DMS153 treated with DMSO at 0.1 percent for 48 hours (cell line): Measurements from ENCODE around the gene AP5Z1.
"Not testable (repeated sequence)": the region's sequence is repeated elsewhere in the genome, so short reads cannot be mapped to it uniquely, and the experiment has no call there.

Experiments used
- DNase-seq: peaks from one replicate; lab custom pipeline; 2025; ENCODE audit not compliant: unreplicated experiment; lab: John Stamatoyannopoulos, UW

The AP5Z1 gene

GRCh38 chr7:4787947-4788626 lies 12.7 kb downstream of the AP5Z1 start:
- no peak for DNase-seq

DNA sequence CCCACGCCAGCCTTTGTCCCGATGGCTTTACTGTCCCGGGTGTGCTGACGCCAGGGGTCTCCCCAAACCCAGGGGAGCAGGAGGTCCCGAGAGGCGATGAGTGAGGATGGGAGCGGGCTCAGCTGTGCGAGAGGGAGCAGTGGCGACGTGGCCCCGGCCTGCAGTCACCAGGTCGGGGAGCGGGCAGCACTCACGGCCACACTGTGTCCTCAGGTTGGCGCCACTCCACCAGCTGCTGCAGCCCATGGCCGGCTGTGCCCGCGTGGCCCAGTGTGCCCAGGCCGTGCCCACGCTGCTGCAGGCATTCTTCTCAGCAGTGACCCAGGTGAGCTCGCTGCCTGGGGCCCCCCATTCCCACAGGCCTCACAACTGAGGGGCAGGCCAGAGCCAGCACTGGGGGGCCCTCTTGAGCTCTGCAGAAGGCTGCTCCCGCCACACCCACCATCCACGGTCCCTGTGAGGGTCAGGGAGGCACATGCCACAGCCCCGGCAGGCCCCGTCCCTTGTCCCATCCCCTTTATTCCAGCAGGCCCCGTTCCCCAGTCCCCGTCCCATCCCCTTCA lies 13.3 kb downstream of the AP5Z1 start:
- no peak for DNase-seq

DNA sequence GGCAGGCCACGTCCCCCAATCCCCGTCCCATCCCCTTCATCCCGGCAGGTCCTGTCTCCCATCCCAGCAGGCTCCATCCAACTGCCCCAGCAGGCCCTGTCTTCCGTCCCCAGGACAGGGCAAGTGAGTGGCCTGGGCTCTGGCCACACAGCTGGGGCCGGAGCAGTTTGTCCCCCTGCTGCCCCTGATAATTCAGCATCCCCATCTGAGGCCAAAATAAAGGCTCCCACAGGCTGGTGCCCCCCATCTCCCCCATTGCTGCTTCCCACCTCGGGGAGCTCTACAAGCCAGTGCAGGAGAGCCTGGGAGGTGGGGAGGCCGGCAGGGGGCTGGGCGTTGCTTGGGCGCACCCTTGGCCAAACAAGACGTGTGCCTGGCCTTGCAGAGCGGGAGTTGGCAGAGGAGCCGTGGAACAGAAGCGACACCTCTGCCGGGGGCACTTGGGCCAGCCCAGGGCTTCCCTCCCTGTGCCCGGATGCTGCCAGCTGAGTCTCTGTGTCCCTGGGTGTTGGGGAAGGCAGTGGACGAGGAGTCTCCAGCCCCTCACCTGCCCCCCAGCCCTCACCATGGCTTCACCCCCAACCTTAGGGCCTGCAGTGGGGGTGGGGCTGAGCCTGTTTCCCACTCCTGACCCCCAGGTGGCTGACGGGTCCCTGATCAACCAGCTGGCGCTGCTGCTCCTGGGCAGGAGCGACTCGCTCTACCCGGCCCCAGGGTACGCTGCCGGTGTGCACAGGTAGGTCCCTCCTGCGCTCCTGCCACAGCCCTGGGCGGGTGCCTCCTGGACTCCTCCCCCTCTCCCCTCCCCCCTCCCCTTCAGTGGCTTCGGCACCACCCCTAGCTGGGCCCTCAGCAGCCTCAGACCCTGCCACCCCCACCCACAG lies 14.0 kb downstream of the AP5Z1 start:
- DNase-seq = no peak

- DNase-seq = no peak
Measured at GRCh38 chr7:4790078-4790465, 14.6 kb downstream of the AP5Z1 start.

GRCh38 chr7:4790516-4790991 lies 15.1 kb downstream of the AP5Z1 start:
- no peak for DNase-seq

GRCh38 chr7:4791101-4791737 lies 15.8 kb downstream of the AP5Z1 start:
- DNase-seq = no peak

DNA sequence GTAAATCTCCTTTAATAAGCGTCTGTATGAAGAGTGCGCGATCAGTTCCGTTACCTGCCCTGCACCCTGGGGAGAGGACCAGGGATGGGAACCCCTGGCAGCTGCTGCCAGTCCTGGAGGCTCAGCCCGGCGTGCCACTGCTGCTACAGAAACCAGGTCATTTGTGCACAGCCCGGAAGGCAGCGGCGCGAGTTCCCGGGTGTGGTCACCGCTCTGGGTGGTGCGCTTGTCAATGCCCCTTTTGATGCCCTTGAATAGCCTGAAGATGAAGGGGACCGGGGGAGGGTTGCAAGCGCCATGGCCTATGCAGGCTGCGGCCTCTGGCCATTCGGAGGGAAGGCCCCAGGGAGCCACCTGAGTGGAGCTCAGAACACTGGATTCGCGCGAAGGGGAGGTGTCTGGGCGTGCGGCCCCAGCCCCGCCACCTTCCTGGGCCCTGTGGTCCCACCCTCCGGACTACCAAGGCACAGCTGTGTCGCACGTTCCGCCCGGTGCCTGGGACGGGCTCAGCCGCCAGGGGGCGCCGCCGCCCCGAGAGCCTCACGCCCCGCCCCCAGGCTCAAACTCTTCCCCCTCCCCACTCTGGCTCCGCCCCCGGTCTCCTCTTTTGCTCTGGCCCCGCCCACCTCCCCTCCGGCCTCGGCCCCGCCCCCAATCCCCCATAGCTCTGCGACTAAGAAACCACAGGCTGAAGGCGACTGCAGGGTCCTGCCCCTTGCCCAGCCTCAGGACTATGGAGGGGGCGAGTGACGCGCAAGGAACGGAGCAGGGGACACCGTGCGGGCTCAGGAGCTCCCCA lies 16.5 kb downstream of the AP5Z1 start:
- no peak for DNase-seq

DNA sequence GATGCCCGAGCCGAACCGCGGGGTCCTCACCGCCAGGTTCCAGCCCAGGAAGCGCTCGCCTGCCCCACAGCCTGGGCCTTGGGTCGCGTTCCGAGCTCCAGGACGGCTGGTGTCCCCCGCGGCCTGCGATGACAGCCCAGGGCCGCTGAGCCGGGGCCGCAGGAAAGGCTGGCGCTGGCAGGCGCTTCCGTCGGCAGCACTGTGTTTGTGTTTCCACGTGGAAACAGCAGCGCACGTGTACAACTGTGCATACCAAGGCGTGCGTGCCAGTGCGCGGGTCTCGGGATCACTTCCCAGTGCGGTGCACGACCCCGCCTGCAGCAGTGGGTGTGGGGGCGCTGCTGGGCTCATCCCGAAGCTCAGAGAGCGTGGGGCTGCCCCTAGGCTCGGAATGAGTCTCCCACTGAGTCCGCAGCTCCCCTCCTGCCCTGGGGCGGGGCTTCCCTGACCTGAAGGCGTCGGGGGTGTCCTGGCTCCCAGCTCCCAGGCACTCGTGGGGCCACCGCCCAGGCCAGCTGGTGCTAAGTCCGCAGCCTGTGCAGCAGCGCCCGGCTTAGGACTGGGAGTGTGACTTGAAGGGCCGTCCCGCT lies 17.2 kb downstream of the AP5Z1 start:
- no peak for DNase-seq

GRCh38 chr7:4793385-4793993 lies 18.1 kb downstream of the AP5Z1 start:
- DNase-seq = not testable (repeated sequence)

DNA sequence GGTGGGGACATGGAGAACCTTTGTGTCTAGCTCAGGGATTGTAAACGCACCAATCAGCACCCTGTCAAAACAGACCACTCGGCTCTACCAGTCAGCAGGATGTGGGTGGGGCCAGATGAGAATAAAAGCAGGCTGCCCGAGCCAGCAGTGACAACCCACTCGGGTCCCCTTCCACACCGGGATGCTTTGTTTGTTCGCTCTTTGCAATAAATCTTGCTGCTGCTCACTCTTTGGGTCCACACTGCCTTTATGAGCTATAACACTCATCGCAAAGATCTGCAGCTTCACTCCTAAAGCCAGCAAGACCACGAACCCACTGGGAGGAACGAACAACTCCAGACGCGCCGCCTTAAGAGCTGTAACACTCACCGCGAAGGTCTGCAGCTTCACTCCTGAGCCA lies 18.7 kb downstream of the AP5Z1 start:
- not testable (repeated sequence) for DNase-seq

GRCh38 chr7:4794591-4795350 lies 19.3 kb downstream of the AP5Z1 start:
- DNase-seq = no peak

GRCh38 chr7:4796453-4796852 lies 21.0 kb downstream of the AP5Z1 start:
- DNase-seq = no peak

- peak; percentile 11 for DNase-seq
Measured at GRCh38 chr7:4797858-4798705, 22.7 kb downstream of the AP5Z1 start.

- no peak for DNase-seq
Measured at GRCh38 chr7:4798706-4799235, 23.3 kb downstream of the AP5Z1 start.

DNA sequence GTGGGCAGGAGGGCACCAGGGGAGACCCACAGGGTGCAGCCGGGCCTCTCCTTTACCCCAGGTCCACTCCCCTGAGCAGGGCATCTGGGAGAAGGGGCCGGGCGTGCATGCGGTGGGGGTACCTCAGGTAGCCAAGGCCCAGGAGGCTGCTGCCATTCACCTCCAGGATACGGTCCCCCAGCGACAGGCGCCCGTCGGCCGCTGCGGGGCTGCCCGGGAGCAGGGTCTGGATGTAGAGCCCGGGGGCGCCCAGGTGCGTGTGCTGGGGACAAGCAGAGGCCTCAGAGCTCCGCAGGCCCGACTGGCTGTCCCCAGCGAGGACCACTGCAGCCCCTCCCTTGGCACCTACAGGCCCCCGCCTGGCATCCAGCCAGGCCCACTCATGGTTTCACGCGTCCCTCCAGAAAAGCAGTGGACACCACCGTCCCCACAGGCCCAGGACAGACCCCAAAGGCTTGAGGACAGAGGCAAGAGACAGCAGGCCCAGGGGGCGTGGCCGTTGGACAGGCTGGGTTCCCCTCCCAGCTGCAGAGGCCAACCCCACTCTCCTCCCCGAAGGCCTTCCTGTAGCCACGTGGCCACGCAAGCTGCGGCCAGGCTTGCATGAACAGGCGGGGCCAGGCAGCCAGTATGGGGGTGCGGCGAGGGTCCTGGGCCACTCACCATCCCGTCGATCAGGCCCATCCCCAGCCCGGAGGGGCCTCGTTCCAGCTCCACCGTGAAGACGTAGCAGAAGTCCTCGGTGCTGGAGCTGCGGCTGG lies 24.3 kb downstream of the AP5Z1 start:
- DNase-seq = no peak

GRCh38 chr7:4800487-4800886 lies 25.1 kb downstream of the AP5Z1 start:
- DNase-seq = no peak
